HepG2 (cell line): ENCODE results near the gene C9. TPM values are rescaled to one million over a fixed set of nuclear protein-coding genes. Genes with fewer than 3 reads are reported as not detected.

Experiments used
- ATAC-seq: fragments of 200-7000 bp; cut with Tn5 transposase; 3 replicates; pipeline ENCODE4 v1.9.1; 2020; ENCODE audit warnings: mild to moderate bottlenecking, moderate library complexity
- BruUV-seq: library from RNA; stranded (reverse); fragments of 400-500 nt; replicated peaks from 2 replicates; lab custom pipeline; 2021; lab: Mats Ljungman, UMichigan
- CTCF ChIA-PET: fragments of 300-600 bp; formaldehyde crosslinking; extraction: SDS; loops from one replicate; lab custom pipeline; 2021; ENCODE audit warnings: low total read pairs, inconsistent platforms, low intra/inter-chr PET ratio; lab: Yijun Ruan, JAX
- POLR2A ChIA-PET: fragments of 350-600 bp; sonication (Branson Sonifier 250); formaldehyde crosslinking; loops from one replicate; lab custom pipeline; 2020; ENCODE audit warnings: antibody characterized with exemption, inconsistent platforms; lab: Yijun Ruan, JAX
- DNase-seq: peaks from one replicate; pipeline ENCODE4 v3.0.0-alpha.2; 2015; ENCODE audit warnings: low spot score
- FAIRE-seq: peaks from 3 replicates; lab custom pipeline; 2011; peaks lifted over from hg19 to GRCh38; lab: Jason Lieb, UNC
- H2AFZ ChIP-seq: one replicate; pipeline ENCODE4 v1.6.1; 2011; ENCODE audit warnings: low read length, inconsistent platforms
- H3K27ac ChIP-seq: fragments of 300-600 bp; 3 replicates; pipeline ENCODE4 v1.8.0; 2011; ENCODE audit warnings: mixed run types, mild to moderate bottlenecking, mixed read lengths, low read length, inconsistent platforms; ENCODE audit not compliant: insufficient read depth; ENCODE audit errors: extremely low read length
- H3K27me3 ChIP-seq, 2 experiments: fragments of 200-600 bp in 1 of 2; 2 replicates in 1 of 2; 3 replicates in 1 of 2; pipeline versions ENCODE4 v1.6.0 to v1.8.0; 2011; ENCODE audit warnings: low read length in 2 of 2, mild to moderate bottlenecking in 2 of 2, moderate library complexity in 2 of 2, inconsistent platforms in 1 of 2; ENCODE audit not compliant: insufficient read depth in 2 of 2, control insufficient read depth in 1 of 2
- H3K36me3 ChIP-seq, 2 experiments: fragments of 200-600 bp in 1 of 2; replicated peaks in 1 of 2; 2 replicates in 1 of 2; 3 replicates in 1 of 2; pipeline versions ENCODE4 v1.5.1 to v1.8.0; 2011; ENCODE audit warnings: low read length in 2 of 2, inconsistent platforms in 1 of 2; ENCODE audit not compliant: insufficient read depth in 2 of 2, control insufficient read depth in 1 of 2
- H3K4me1 ChIP-seq: 2 replicates; pipeline ENCODE4 v1.5.1; 2012; ENCODE audit warnings: low read length, inconsistent platforms; ENCODE audit not compliant: insufficient read depth
- H3K4me2 ChIP-seq: 2 replicates; pipeline ENCODE4 v1.6.0; 2011; ENCODE audit warnings: low read depth, low read length, inconsistent platforms
- H3K4me3 ChIP-seq, 3 experiments: fragments of 200-600 bp in 1 of 3; sonication (generic), shearing (Covaris generic) in 1 of 3; replicated peaks in 1 of 3; 2 replicates each; pipeline ENCODE4 v1.5.1; 2011 to 2016; ENCODE audit warnings: low read length in 3 of 3, inconsistent platforms in 2 of 3, low read depth in 2 of 3, mild to moderate bottlenecking in 2 of 3, control low read depth in 1 of 3, mixed read lengths in 1 of 3; ENCODE audit not compliant: insufficient read depth in 1 of 3
- H3K79me2 ChIP-seq: one replicate; pipeline ENCODE4 v1.6.1; 2011; ENCODE audit warnings: low read length, inconsistent platforms; ENCODE audit not compliant: insufficient read depth
- H3K9ac ChIP-seq: 2 replicates; pipeline ENCODE4 v1.6.0; 2011; ENCODE audit warnings: mild to moderate bottlenecking, low read depth, low read length, inconsistent platforms; ENCODE audit not compliant: insufficient read depth
- H3K9me3 ChIP-seq: 2 replicates; pipeline ENCODE4 v1.5.1; 2012; ENCODE audit warnings: mild to moderate bottlenecking, low read length
- H4K20me1 ChIP-seq: 2 replicates; pipeline ENCODE4 v1.6.0; 2011; ENCODE audit warnings: inconsistent platforms, mild to moderate bottlenecking, low read length, moderate library complexity; ENCODE audit not compliant: insufficient read depth
- GATA4 ChIP-seq: sonication (generic); IDR thresholded peaks from 2 replicates; pipeline ENCODE4 v1.6.1; 2016; ENCODE audit warnings: antibody characterized with exemption, low read depth, borderline replicate concordance
- HIVEP1 ChIP-seq: sonication (generic); formaldehyde crosslinking; IDR thresholded peaks from 2 replicates; pipeline ENCODE4 v1.4.0; 2020; ENCODE audit warnings: mild to moderate bottlenecking, missing genetic modification reagents
- HNRNPL ChIP-seq: fragments of 200-400 bp; formaldehyde crosslinking; IDR thresholded peaks from 2 replicates; pipeline ENCODE4 v1.6.1; 2017; ENCODE audit warnings: mild to moderate bottlenecking, low read depth, low read length
- KDM5B ChIP-seq: sonication (generic); formaldehyde crosslinking; IDR thresholded peaks from 2 replicates; pipeline ENCODE4 v1.4.0; 2020; ENCODE audit warnings: missing genetic modification reagents, mild to moderate bottlenecking, borderline replicate concordance
- NONO ChIP-seq, 2 experiments: fragments of 450-650 bp in 1 of 2; sonication (generic) in 1 of 2; formaldehyde crosslinking in 1 of 2; IDR thresholded peaks in 1 of 2; conservative IDR thresholded peaks in 1 of 2; 2 replicates each; pipeline versions ENCODE4 v1.6.1 to v1.8.0; 2017 to 2022; ENCODE audit warnings: mild to moderate bottlenecking in 1 of 2, missing genetic modification reagents in 1 of 2, moderate library complexity in 1 of 2
- ZKSCAN8 ChIP-seq: IDR thresholded peaks from 2 replicates; pipeline ENCODE4 v1.6.1; 2016; ENCODE audit warnings: borderline replicate concordance, missing genetic modification reagents, missing compliant biosample characterization
- ZNF30 ChIP-seq: sonication (generic); formaldehyde crosslinking; IDR thresholded peaks from 2 replicates; pipeline ENCODE4 v1.5.0; 2020; ENCODE audit warnings: mild to moderate bottlenecking, missing genetic modification reagents
- ZNF430 ChIP-seq: sonication (generic); formaldehyde crosslinking; IDR thresholded peaks from 2 replicates; pipeline ENCODE4 v1.9.0; 2021; ENCODE audit warnings: mild to moderate bottlenecking, missing genetic modification reagents
- WGBS: methylation state at CpG from one replicate; pipeline ENCODE4 v1.1.6; 2017; ENCODE audit warnings: low lambda C conversion rate; 5-methylcytosine and 5-hydroxymethylcytosine counted together
- in situ Hi-C: cut with HindIII; loops from 2 replicates; pipeline ENCODE4 v1.10.0; 2017; ENCODE audit warnings: low pct_unique_long_range_greater_than_20kb; ENCODE audit not compliant: extremely low pct_ligation_motif_present
- intact Hi-C: fragments of 100-400 bp; cut with micrococcal nuclease; formaldehyde crosslinking; loops from one replicate; pipeline ENCODE4 v1.10.0; 2022; ENCODE audit not compliant: unreplicated experiment
- polyA plus RNA-seq, 8 experiments: library from polyadenylated mRNA; depleted of rRNA in 3 of 8; stranded (reverse) in 7 of 8; unstranded in 1 of 8; fragments of >200 nt; fragmentation: Illumina TruSeq in 4 of 8; extraction: Trizol in 4 of 8; gene quantifications; 2 replicates each; pipeline versions ENCODE4 v1.2.1 to v1.2.3, GENCODE V29; 2011 to 2016; ENCODE audit warnings: low read depth in 4 of 8, missing spikeins in 1 of 8, mixed read lengths in 1 of 8; ENCODE audit not compliant: insufficient read depth in 1 of 8
- total RNA-seq, 5 experiments: library from RNA; depleted of rRNA; stranded (reverse); fragments of >200 nt; fragmentation: Illumina TruSeq; extraction: Trizol; gene quantifications; 2 replicates each; pipeline ENCODE4 v1.2.3, GENCODE V29; 2016; ENCODE audit warnings: low read depth in 1 of 5
- TF ChIP-seq, protein P1 (sequence below): IDR thresholded peaks from 2 replicates; pipeline ENCODE4 v1.6.1; 2018; ENCODE audit warnings: missing genetic modification reagents
- TF ChIP-seq, protein P2 (sequence below): sonication (generic); formaldehyde crosslinking; IDR thresholded peaks from 2 replicates; pipeline ENCODE4 v1.5.1; 2020; ENCODE audit warnings: mild to moderate bottlenecking, missing genetic modification reagents, borderline replicate concordance
- TF ChIP-seq, protein P3 (sequence below): sonication (generic); formaldehyde crosslinking; IDR thresholded peaks from 2 replicates; pipeline ENCODE4 v1.4.0; 2020; ENCODE audit warnings: mild to moderate bottlenecking, missing genetic modification reagents

The C9 gene
- total and polyA plus RNA-seq, 2 of the 13 experiments (the other 11 are each of a cell fraction or from before 2014, with no cell fraction given): not detected

DNA sequence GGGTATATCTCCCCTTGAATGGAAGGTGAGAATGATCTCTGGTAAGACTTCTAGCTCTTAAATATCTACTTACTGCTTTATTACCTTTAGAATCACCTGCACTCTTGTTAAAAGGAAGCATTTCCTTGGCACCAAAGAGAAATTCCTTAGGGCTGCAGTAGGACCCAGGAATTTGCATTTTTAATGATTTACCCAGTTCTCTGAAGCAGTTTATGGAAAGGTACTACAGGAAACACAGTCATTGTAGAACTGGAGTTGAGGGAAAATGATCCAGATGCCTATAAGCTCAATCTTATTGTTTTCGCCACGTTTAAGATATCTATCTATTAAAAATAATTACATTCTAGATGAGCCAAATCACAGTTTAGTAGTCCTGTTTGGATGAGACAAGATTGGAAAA lies 9.5 kb upstream of the C9 start (continued):
- TF ChIP-seq HIVEP1 (no peak), NONO (IDR thresholded peaks at IDR 0.05) (no peak), NONO (CRISPR knock-in tag; conservative IDR thresholded peaks at IDR 0.05) (no peak), HNRNPL (no peak), GATA4 (no peak), KDM5B (CRISPR knock-in tag) (no peak), ZNF430 (CRISPR knock-in tag) (no peak)
- TF ChIP-seq, protein P1, sequence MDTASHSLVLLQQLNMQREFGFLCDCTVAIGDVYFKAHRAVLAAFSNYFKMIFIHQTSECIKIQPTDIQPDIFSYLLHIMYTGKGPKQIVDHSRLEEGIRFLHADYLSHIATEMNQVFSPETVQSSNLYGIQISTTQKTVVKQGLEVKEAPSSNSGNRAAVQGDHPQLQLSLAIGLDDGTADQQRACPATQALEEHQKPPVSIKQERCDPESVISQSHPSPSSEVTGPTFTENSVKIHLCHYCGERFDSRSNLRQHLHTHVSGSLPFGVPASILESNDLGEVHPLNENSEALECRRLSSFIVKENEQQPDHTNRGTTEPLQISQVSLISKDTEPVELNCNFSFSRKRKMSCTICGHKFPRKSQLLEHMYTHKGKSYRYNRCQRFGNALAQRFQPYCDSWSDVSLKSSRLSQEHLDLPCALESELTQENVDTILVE (CRISPR knock-in tag): no peak

DNA sequence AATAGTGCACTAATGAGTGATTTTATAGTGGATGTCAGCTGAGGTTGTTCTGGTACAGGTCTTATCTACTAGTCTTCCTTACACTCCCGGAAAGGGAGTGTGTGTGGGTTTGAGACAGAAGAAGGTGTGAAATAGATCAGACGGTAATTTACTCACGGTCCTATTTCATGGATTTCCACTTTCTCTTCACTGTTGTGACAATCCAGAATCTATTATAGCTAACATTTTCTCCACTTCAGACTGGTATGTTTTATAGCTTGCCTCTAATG lies 7.0 kb upstream of the C9 start:
- H3K9me3 ChIP-seq: no peaks in the 10 kb centered on the region
- POLR2A ChIA-PET: no interaction called here
- DNase-seq (no peak), FAIRE-seq (no peak), ATAC-seq (no peak)
- CTCF ChIA-PET: no interaction called here
- in situ Hi-C loops (no loop called here), intact Hi-C loops (loop anchor here (10.0 kb wide), 1 partner anchor 226 kb away; no protein-coding TSS in a partner anchor)
- H3K36me3 ChIP-seq: peaks cover 0 to under 1% of the 10 kb centered on the region in 2 experiments; a peak in 1 of 5 replicates
- H3K4me1 ChIP-seq: no peaks in the 10 kb centered on the region
- no TSS peak for BruUV-seq
- no peaks in the 10 kb centered on the region for H3K27me3 ChIP-seq
- no peak overlapping the region for H2AFZ ChIP-seq
- H3K79me2 ChIP-seq: no peaks in the 10 kb centered on the region
- no peak overlapping the region for H3K9ac ChIP-seq
- H4K20me1 ChIP-seq: no peaks in the 10 kb centered on the region
- H3K4me2 ChIP-seq: no peak overlapping the region
- WGBS: 90% methylated on average over 3 of the region's 3 CpGs
- no peak overlapping the region for H3K27ac ChIP-seq
- no peak overlapping the region for H3K4me3 ChIP-seq
- TF ChIP-seq ZKSCAN8 (CRISPR knock-in tag): no peak
- TF ChIP-seq, protein P2, sequence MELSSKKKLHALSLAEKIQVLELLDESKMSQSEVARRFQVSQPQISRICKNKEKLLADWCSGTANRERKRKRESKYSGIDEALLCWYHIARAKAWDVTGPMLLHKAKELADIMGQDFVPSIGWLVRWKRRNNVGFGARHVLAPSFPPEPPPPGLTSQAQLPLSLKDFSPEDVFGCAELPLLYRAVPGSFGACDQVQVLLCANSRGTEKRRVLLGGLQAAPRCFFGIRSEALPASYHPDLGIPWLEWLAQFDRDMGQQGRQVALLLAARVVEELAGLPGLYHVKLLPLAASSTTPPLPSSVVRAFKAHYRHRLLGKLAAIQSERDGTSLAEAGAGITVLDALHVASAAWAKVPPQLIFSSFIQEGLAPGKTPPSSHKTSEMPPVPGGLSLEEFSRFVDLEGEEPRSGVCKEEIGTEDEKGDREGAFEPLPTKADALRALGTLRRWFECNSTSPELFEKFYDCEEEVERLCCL (CRISPR knock-in tag): no peak
- TF ChIP-seq, protein P3, sequence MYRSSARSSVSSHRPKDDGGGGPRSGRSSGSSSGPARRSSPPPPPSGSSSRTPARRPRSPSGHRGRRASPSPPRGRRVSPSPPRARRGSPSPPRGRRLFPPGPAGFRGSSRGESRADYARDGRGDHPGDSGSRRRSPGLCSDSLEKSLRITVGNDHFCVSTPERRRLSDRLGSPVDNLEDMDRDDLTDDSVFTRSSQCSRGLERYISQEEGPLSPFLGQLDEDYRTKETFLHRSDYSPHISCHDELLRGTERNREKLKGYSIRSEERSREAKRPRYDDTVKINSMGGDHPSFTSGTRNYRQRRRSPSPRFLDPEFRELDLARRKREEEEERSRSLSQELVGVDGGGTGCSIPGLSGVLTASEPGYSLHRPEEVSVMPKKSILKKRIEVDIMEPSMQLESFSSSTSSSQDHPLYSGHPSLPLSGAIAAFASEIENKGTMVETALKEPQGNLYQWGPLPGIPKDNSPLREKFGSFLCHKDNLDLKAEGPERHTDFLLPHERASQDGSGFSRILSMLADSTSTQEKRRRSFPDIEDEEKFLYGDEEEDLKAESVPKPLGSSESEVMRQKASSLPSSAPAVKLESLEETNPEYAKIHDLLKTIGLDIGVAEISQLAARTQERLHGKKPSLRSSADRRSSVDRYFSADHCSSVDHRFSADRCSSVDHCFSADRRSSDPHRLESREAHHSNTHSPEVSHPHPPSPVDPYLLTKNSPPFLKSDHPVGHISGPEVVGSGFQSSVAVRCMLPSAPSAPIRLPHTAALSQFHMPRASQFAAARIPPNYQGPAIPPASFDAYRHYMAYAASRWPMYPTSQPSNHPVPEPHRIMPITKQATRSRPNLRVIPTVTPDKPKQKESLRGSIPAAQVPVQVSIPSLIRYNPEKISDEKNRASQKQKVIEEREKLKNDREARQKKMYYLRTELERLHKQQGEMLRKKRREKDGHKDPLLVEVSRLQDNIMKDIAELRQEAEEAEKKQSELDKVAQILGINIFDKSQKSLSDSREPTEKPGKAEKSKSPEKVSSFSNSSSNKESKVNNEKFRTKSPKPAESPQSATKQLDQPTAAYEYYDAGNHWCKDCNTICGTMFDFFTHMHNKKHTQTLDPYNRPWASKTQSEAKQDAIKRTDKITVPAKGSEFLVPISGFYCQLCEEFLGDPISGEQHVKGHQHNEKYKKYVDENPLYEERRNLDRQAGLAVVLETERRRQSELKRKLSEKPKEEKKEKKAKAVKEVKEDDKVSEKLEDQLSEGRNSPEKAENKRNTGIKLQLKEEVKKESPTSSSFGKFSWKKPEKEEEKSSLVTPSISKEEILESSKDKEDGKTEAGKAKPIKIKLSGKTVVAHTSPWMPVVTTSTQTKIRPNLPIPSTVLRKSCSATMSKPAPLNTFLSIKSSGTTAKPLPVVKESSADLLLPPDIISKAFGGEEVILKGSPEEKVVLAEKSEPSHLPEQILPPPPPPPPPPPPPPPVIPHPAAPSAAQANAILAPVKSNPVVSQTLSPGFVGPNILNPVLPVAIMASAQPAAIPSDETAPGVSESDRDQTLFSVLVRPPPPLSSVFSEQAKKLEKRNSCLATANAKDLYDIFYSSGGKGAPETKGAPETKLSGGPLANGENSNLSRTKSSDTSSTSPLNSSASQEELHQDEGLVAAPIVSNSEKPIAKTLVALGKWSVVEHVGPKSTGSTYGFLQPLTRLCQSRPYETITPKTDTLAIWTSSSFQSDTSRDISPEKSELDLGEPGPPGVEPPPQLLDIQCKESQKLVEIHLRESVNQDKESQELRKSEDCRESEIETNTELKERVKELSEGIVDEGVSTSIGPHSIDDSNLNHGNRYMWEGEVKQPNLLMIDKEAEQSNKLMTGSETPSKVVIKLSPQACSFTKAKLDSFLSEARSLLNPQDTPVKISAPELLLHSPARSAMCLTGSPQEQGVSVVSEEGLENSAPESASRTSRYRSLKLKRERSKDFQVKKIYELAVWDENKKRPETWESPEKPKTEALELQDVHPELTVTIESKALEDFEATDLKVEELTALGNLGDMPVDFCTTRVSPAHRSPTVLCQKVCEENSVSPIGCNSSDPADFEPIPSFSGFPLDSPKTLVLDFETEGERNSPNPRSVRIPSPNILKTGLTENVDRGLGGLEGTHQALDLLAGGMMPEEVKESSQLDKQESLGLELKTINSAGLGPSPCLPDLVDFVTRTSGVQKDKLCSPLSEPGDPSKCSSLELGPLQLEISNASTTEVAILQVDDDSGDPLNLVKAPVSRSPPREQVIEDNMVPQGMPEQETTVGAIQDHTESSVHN (CRISPR knock-in tag): no peak
- TF ChIP-seq ZNF30 (CRISPR knock-in tag): no peak
